Calu3 (cell line): ENCODE results near the gene KCNK13. TPM values are rescaled to one million over a fixed set of nuclear protein-coding genes. Genes with fewer than 3 reads are reported as not detected.

ENCODE experiments used
- BruUV-seq: library from RNA; stranded (reverse); fragments of 400-500 nt; replicated peaks from 2 replicates; lab custom pipeline; 2021; lab: Mats Ljungman, UMichigan
- CTCF ChIA-PET: fragments of 300-600 bp; sonication (Branson Sonifier 250); formaldehyde crosslinking; loops from one replicate; lab custom pipeline; 2022; ENCODE audit warnings: antibody characterized with exemption; lab: Charles Lee
- DNase-seq: peaks from one replicate; pipeline ENCODE4 v3.0.0; 2022
- H3K27ac Mint-ChIP-seq: one replicate; pipeline ENCODE4 v1.8.0; 2022; ENCODE audit warnings: mixed read lengths; ENCODE audit not compliant: unreplicated experiment
- H3K27me3 Mint-ChIP-seq: one replicate; pipeline ENCODE4 v1.8.0; 2022; ENCODE audit warnings: mixed read lengths; ENCODE audit not compliant: unreplicated experiment
- H3K36me3 Mint-ChIP-seq: one replicate; pipeline ENCODE4 v1.8.0; 2022; ENCODE audit warnings: mild to moderate bottlenecking, moderate library complexity, mixed read lengths; ENCODE audit not compliant: insufficient read depth, unreplicated experiment
- H3K4me1 Mint-ChIP-seq: one replicate; pipeline ENCODE4 v1.8.0; 2022; ENCODE audit warnings: mild to moderate bottlenecking, low read depth, mixed read lengths; ENCODE audit not compliant: unreplicated experiment
- H3K4me3 Mint-ChIP-seq: one replicate; pipeline ENCODE4 v1.8.0; 2022; ENCODE audit warnings: mild to moderate bottlenecking, low read depth, moderate library complexity, mixed read lengths; ENCODE audit not compliant: unreplicated experiment
- H3K9me3 Mint-ChIP-seq: one replicate; pipeline ENCODE4 v1.8.0; 2022; ENCODE audit warnings: low read depth, mixed read lengths; ENCODE audit not compliant: unreplicated experiment
- intact Hi-C: fragments of 100-400 bp; cut with micrococcal nuclease; formaldehyde crosslinking; loops from one replicate; pipeline ENCODE4 v1.10.0; 2022; ENCODE audit not compliant: unreplicated experiment
- total RNA-seq: library from RNA; stranded (reverse); gene quantifications from 2 replicates; pipeline ENCODE4 v1.2.3, GENCODE V29; 2022
- TF ChIP-seq, protein P1 (sequence below): fragments of 200-600 bp; IDR thresholded peaks from one replicate; pipeline ENCODE4 v1.8.0; 2022; ENCODE audit warnings: antibody characterized with exemption; ENCODE audit not compliant: unreplicated experiment

Gene KCNK13
- total RNA-seq, 1 experiment from 2014 or later, result not detected

DNA sequence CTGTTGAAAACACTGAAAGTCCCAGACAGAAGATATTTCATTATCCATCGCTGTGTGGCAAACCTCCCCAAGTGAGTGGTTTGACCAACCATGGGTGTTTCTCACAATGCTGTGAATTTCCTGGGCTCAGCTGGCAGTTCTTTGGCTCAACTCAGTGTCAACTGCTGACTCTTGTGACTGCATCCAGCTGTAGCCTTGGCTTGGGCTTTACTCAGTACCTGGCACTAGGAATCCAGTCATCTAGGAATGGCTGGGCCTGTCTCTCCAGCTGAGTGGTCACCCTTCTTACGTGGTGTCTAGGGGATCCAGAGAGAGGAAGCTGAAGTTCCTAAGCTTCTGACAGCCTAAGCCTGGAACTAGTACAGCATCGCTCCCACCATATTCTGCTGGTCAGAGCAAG is 113.8 kb downstream of the KCNK13 start:
- H3K36me3 Mint-ChIP-seq, result no peaks in the 10 kb centered on the region
- no TSS peak for BruUV-seq
- no peak for DNase-seq
- TF ChIP-seq, protein P1, sequence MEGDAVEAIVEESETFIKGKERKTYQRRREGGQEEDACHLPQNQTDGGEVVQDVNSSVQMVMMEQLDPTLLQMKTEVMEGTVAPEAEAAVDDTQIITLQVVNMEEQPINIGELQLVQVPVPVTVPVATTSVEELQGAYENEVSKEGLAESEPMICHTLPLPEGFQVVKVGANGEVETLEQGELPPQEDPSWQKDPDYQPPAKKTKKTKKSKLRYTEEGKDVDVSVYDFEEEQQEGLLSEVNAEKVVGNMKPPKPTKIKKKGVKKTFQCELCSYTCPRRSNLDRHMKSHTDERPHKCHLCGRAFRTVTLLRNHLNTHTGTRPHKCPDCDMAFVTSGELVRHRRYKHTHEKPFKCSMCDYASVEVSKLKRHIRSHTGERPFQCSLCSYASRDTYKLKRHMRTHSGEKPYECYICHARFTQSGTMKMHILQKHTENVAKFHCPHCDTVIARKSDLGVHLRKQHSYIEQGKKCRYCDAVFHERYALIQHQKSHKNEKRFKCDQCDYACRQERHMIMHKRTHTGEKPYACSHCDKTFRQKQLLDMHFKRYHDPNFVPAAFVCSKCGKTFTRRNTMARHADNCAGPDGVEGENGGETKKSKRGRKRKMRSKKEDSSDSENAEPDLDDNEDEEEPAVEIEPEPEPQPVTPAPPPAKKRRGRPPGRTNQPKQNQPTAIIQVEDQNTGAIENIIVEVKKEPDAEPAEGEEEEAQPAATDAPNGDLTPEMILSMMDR, result no peak
- H3K4me1 Mint-ChIP-seq, result no peaks in the 10 kb centered on the region
- H3K4me3 Mint-ChIP-seq, result no peak overlapping the region
- H3K9me3 Mint-ChIP-seq, result no peaks in the 10 kb centered on the region
- CTCF ChIA-PET, result no interaction called here
- no peaks in the 10 kb centered on the region for H3K27me3 Mint-ChIP-seq
- intact Hi-C loops, result no loop called here
- no peak overlapping the region for H3K27ac Mint-ChIP-seq

DNA sequence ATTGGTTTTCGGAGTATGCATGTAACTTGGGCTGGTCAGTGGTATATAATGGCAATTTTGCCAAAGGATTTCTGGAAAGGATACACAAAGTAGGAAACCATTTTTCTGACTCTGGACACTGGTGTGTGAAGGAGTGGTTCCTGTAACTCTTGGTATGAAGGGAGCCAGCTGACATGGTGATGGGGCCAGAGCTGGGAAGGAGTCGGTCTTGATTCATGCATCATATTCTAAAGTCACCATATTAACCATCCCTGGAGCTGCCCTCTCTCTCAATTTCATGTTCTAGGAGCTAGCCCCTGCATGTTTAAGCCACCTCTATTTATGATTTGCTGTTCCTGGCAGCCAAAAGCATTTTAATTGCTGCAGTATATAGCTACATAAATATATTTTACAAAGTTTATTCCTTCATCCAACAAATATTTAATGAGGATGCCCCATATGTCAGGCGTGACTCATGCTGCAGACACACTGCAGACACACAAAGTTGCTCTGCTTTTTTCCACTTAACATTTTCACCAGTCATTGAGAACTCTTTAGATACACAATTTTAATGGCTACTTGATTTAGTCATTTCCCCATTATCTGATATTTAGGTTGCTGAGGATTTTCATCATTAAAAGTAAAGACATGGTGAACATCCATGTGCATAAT is 115.9 kb downstream of the KCNK13 start:
- DNase-seq, result no peak
- BruUV-seq, result no TSS peak
- no peaks in the 10 kb centered on the region for H3K4me1 Mint-ChIP-seq
- no peak overlapping the region for H3K4me3 Mint-ChIP-seq
- CTCF ChIA-PET, result no interaction called here
- H3K36me3 Mint-ChIP-seq, result no peaks in the 10 kb centered on the region
- no peaks in the 10 kb centered on the region for H3K9me3 Mint-ChIP-seq
- H3K27me3 Mint-ChIP-seq, result peaks cover 16% of the 10 kb centered on the region
- TF ChIP-seq, protein P1, result no peak
- intact Hi-C loops, result no loop called here
- H3K27ac Mint-ChIP-seq, result no peak overlapping the region

DNA sequence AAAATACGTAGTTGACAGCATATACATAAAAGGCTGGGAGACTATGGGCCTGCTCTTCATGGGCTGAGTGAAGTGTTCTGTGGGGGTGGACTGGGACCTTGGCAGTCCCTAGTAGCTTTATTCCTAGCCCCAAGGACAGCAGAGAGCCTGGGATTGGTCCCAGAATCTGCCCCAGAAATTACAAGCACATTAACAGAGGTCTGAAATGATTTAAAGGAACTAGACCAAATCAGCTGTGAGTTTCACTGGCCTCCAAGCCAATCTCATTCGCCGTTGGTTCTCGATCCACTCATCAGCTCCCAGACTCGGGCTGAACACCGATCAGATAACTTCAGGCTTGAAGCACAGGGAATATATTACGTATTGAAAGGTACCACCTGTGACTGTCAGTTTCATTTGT is 117.6 kb downstream of the KCNK13 start:
- no peaks in the 10 kb centered on the region for H3K4me1 Mint-ChIP-seq
- DNase-seq, result no peak
- no peaks in the 10 kb centered on the region for H3K9me3 Mint-ChIP-seq
- no peak overlapping the region for H3K27ac Mint-ChIP-seq
- H3K36me3 Mint-ChIP-seq, result no peaks in the 10 kb centered on the region
- intact Hi-C loops, result no loop called here
- peaks cover 33% of the 10 kb centered on the region for H3K27me3 Mint-ChIP-seq
- H3K4me3 Mint-ChIP-seq, result no peak overlapping the region
- CTCF ChIA-PET, result no interaction called here
- BruUV-seq, result no TSS peak
- TF ChIP-seq, protein P1, result no peak

DNA sequence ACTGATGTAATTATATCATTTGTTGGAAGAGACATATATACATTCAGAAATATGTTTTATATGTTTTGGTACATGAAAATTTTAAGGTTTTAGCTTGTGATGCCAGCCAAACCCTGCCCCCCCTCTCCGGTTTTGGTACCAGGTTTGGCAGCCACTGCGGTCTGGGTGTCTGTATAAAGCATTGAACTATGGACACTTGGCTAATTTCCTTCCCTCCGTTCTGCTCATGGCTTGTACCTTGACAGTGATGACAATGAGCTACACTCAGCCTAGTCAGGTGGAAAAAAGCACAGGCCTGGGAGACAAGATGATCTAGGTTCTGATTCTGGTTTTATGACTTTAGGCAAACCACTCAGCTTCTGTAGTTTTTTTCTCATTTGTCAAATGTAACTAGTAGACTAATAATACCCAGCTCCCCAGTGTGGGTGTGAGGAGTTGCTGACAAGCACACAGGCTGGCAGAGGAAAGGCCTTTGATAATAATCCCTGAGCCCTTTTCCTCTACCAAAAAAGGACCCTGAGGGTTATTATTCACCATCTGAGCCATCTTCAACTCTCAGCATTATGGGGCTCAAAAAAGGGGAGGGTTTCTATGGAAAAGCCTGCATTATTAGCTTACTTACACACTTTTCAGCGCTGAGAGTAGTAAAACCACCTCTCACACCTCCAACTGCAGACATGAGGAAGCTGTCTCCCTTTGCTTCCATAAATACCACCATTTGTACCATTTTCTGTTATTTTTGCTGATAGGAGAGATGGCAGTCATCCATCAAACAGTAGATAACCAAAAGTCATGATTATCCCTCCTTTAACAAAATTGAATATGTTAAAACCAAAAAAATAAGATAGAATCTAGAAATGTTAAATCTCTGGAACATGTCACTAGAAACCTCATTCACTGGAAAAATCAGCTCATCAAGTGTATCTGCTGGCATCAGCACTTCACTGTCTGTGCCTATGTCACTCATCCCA is 118.3 kb downstream of the KCNK13 start:
- DNase-seq, result no peak
- Mint-ChIP-seq H3K36me3 (no peaks in the 10 kb centered on the region), H3K27me3 (peaks cover 41% of the 10 kb centered on the region), H3K27ac (no peak overlapping the region), H3K9me3 (no peaks in the 10 kb centered on the region), H3K4me1 (no peaks in the 10 kb centered on the region), H3K4me3 (no peak overlapping the region)
- CTCF ChIA-PET, result no interaction called here
- intact Hi-C loops, result no loop called here
- TF ChIP-seq, protein P1, result no peak
- no TSS peak for BruUV-seq
